Loucy (cell line): Measurements from ENCODE around the gene PLIN4.

ENCODE experiments used
- H2AFZ ChIP-seq: fragments of 200-600 bp; sonication (generic); 2 replicates; pipeline ENCODE4 v1.6.0; 2016; ENCODE audit warnings: antibody characterized with exemption, mild to moderate bottlenecking, low read length, moderate library complexity
- H3F3A ChIP-seq: fragments of 200-600 bp; 2 replicates; pipeline ENCODE4 v1.6.0; 2016; ENCODE audit warnings: antibody characterized with exemption, low read depth, mild to moderate bottlenecking
- H3K27me3 ChIP-seq: fragments of 200-600 bp; sonication (generic); 2 replicates; pipeline ENCODE4 v1.6.1; 2014; ENCODE audit warnings: low read length, mild to moderate bottlenecking; ENCODE audit not compliant: insufficient read depth, poor library complexity, severe bottlenecking
- H3K36me3 ChIP-seq: fragments of 200-600 bp; sonication (generic); 2 replicates; pipeline ENCODE4 v1.6.1; 2016; ENCODE audit warnings: low read length; ENCODE audit not compliant: insufficient read depth
- H3K4me1 ChIP-seq: fragments of 200-600 bp; sonication (generic); 2 replicates; pipeline ENCODE4 v1.5.1; 2014; ENCODE audit warnings: low read length, mild to moderate bottlenecking; ENCODE audit not compliant: insufficient read depth, poor library complexity, severe bottlenecking
- H3K4me2 ChIP-seq: fragments of 200-600 bp; sonication (generic); 2 replicates; pipeline ENCODE4 v1.6.0; 2014; ENCODE audit warnings: antibody characterized with exemption, low read length, low read depth, mild to moderate bottlenecking; ENCODE audit not compliant: poor library complexity, severe bottlenecking
- H3K4me3 ChIP-seq: fragments of 200-600 bp; sonication (generic); 2 replicates; pipeline ENCODE4 v1.5.1; 2014; ENCODE audit warnings: low read length, mild to moderate bottlenecking, mixed read lengths; ENCODE audit not compliant: poor library complexity, severe bottlenecking
- H3K79me2 ChIP-seq: fragments of 200-600 bp; sonication (generic); 2 replicates; pipeline ENCODE4 v1.6.1; 2014; ENCODE audit warnings: low read length; ENCODE audit not compliant: insufficient read depth
- H3K9ac ChIP-seq: fragments of 200-600 bp; sonication (generic); 2 replicates; pipeline ENCODE4 v1.6.0; 2014; ENCODE audit warnings: mild to moderate bottlenecking, low read depth, low read length, moderate library complexity; ENCODE audit not compliant: poor library complexity, severe bottlenecking
- H3K9me2 ChIP-seq: fragments of 200-600 bp; sonication (generic); replicated peaks from 2 replicates; pipeline ENCODE4 v1.6.1; 2016; ENCODE audit warnings: low read depth, low read length, mixed read lengths
- H3K9me3 ChIP-seq: fragments of 200-600 bp; sonication (generic); 2 replicates; pipeline ENCODE4 v1.6.1; 2014; ENCODE audit warnings: mild to moderate bottlenecking, antibody characterized with exemption, low read length, low read depth; ENCODE audit not compliant: insufficient read depth
- H4K20me1 ChIP-seq: fragments of 200-600 bp; sonication (generic); 2 replicates; pipeline ENCODE4 v1.6.0; 2014; ENCODE audit warnings: antibody characterized with exemption, low read length, mild to moderate bottlenecking; ENCODE audit not compliant: insufficient read depth, poor library complexity, severe bottlenecking
- EZH2phosphoT487 ChIP-seq: fragments of 200-600 bp; IDR thresholded peaks from 2 replicates; pipeline ENCODE4 v1.6.1; 2018; ENCODE audit warnings: antibody characterized with exemption, mild to moderate bottlenecking, moderate library complexity, borderline replicate concordance
- TF ChIP-seq, protein P1 (sequence below): fragments of 200-600 bp; sonication (generic); conservative IDR thresholded peaks from 2 replicates; pipeline ENCODE4 v1.5.1; 2014; ENCODE audit warnings: mild to moderate bottlenecking, antibody characterized with exemption, low read length

Gene PLIN4

DNA sequence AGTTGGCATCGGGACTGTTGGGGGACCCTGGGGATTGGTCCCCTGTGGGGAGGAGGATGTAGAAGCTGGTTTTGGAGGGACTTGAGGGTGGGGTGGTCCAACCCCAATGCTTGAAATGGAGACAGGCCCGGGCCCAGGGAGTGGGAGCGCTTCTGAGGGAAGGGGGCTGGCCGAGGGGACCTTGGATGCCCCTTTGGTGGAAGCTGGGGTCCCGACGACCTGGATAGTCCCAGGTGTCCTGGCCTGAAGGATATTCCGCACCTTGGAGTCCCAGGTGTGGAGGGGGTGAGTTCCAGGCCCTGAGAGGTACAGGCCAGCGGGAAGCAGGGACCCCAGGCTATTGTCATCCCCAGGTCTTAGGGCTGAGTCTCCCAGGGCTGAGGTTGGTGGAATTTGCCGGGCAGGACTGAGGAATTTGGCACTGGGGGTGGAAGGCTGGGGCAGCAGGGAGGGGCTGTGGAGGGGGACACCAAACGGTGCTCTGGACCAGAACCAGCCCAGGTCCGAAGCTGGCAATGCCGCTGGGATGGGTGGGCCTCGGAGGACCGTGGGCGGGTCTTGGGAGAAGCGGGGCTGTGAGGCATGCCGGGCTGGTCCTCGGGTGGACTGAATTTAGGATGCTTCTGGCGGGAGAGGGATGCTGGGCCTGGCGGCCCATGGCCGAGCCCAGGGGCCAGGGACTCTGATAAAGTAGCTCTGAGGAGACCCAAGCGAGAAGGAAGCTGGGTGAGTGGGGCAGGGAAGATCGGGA, 44.3 kb downstream of the PLIN4 start:
- peaks cover 16% of the 10 kb centered on the region; the same call in 1 of the 2 replicates for H3K36me3 ChIP-seq
- peaks cover 33% of the 10 kb centered on the region for H4K20me1 ChIP-seq
- peak overlapping the region; percentile 94 for H3K9ac ChIP-seq
- no peaks in the 10 kb centered on the region for H3K27me3 ChIP-seq
- H3K9me2 ChIP-seq, result no peaks in the 10 kb centered on the region
- peaks cover 40% of the 10 kb centered on the region for H3K79me2 ChIP-seq
- peak overlapping the region; percentile 79 for H3K4me2 ChIP-seq
- H3K9me3 ChIP-seq, result no peaks in the 10 kb centered on the region
- H2AFZ ChIP-seq, result peak overlapping the region; percentile 13
- peak overlapping the region; percentile 80 for H3K4me3 ChIP-seq
- TF ChIP-seq, protein P1, sequence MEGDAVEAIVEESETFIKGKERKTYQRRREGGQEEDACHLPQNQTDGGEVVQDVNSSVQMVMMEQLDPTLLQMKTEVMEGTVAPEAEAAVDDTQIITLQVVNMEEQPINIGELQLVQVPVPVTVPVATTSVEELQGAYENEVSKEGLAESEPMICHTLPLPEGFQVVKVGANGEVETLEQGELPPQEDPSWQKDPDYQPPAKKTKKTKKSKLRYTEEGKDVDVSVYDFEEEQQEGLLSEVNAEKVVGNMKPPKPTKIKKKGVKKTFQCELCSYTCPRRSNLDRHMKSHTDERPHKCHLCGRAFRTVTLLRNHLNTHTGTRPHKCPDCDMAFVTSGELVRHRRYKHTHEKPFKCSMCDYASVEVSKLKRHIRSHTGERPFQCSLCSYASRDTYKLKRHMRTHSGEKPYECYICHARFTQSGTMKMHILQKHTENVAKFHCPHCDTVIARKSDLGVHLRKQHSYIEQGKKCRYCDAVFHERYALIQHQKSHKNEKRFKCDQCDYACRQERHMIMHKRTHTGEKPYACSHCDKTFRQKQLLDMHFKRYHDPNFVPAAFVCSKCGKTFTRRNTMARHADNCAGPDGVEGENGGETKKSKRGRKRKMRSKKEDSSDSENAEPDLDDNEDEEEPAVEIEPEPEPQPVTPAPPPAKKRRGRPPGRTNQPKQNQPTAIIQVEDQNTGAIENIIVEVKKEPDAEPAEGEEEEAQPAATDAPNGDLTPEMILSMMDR, result no peak
- no peak for TF ChIP-seq EZH2phosphoT487
- 0 out of 2 replicates have a peak, but pooled peaks cover 4% of the 10 kb centered on the region for H3F3A ChIP-seq
- peaks cover 11% of the 10 kb centered on the region for H3K4me1 ChIP-seq

DNA sequence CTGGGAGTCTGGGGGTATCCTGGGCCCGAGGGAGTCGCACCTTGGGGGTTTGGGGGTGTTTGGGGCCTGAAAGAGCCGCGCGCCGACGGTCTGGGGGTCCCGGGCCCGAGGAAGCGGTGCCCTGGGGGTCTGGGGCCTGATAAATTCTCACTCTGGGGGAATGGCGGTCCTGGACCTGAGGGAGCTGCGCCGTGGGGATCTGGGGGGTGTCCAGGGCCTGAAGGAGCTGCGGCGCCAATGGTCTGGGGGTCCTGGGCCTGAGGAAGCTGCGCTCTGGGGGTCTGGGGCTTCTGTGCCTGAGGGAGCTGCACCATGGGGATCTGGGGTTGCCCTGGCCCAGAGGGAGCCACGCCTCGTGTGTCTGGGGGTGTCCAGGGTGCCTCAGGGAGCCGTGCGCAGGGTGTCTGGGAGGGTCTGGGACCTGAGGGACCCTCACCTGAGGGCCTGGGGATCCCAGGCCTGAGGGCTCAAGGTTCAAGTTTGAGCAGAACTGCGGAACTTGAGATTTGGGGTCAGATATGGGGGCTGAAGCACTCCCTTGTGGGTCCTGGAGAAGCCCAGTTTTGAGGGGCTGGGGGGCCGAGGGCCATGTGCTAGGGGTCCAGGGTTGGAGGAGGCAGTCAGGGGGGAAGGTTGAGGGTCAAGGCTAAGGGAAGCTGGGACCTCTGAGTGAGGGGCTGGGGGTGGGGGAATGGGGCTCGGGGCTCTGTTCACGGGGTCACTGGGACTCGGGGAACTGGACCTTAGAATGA, 45.1 kb downstream of the PLIN4 start:
- H3K4me2 ChIP-seq, result peak overlapping the region; percentile 79
- H2AFZ ChIP-seq, result no peak overlapping the region
- H3K9me3 ChIP-seq, result no peaks in the 10 kb centered on the region
- H3K4me1 ChIP-seq, result peaks cover 11% of the 10 kb centered on the region
- H3K36me3 ChIP-seq, result peaks cover 16% of the 10 kb centered on the region; the same call in 1 of the 2 replicates
- TF ChIP-seq EZH2phosphoT487, result no peak
- TF ChIP-seq, protein P1, result no peak
- H3K27me3 ChIP-seq, result no peaks in the 10 kb centered on the region
- H3K4me3 ChIP-seq, result peak overlapping the region; percentile 80
- H3K9ac ChIP-seq, result peak overlapping the region; percentile 94
- peaks cover 33% of the 10 kb centered on the region for H4K20me1 ChIP-seq
- H3K9me2 ChIP-seq, result no peaks in the 10 kb centered on the region
- H3F3A ChIP-seq, result 0 out of 2 replicates have a peak, but pooled peaks cover 4% of the 10 kb centered on the region
- peaks cover 40% of the 10 kb centered on the region for H3K79me2 ChIP-seq

DNA sequence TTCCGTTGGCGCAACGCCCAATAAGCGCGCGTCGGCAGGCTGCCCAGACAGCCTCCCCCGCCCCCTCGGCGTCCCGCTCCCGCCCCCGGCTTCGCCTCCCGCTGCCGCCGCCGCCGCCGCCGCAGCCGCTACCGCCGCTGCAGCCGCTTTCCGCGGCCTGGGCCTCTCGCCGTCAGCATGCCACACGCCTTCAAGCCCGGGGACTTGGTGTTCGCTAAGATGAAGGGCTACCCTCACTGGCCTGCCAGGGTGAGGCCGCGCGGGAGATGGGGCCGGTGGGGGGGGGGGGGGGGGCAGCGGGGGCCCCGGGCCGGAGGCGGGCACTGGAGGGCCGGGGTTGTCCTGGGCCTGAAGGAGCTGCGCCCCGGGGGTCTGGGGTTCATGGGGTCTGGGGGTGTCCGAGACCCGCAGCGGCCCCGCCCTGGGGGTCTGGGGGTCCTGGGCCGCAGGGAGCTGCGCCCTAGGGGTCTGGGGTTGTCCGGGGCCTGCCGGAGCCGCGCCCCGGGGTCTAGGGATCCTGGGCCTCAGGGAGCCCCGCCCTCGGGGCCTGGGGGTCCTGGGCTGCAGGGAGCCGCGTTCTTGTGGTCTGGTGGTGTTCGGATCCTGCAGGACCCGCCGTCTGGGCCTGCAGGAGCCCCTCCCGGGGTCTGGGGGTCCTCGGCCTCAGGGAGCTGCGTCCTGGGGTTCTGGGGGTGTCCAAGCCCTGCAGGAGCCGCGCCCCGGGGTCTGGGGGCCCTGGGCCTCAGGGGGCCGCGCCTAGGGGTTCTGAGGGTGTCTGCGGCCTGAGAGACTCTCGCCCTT, 45.9 kb downstream of the PLIN4 start, which contains the start of gene HDGFL2:
HDGFL2 (plus strand) TSS at position 124 of the 801 bp plus-strand sequence; CDS start at position 178, 54 bp downstream.
- Histone ChIP-seq H3F3A (0 out of 2 replicates have a peak, but pooled peaks cover 4% of the 10 kb centered on the region), H3K9me2 (no peaks in the 10 kb centered on the region), H3K4me3 (peak within 1 kb of the TSS; percentile 80), H3K4me2 (peak within 1 kb of the TSS; percentile 88), H3K9me3 (no peaks in the 10 kb centered on the region), H2AFZ (peak within 1 kb of the TSS; percentile 85), H4K20me1 (peaks cover 33% of the 10 kb centered on the region), H3K79me2 (peaks cover 40% of the 10 kb centered on the region), H3K9ac (peak within 1 kb of the TSS; percentile 94), H3K27me3 (no peaks in the 10 kb centered on the region), H3K36me3 (peaks cover 14% of the 10 kb centered on the region; the same call in 1 of the 2 replicates), H3K4me1 (peaks cover 11% of the 10 kb centered on the region)
- TF ChIP-seq, protein P1, result no peak
- TF ChIP-seq EZH2phosphoT487, result no peak
